ENCODE data around the gene TARBP1.
"Not testable (repeated sequence)": the region's sequence is repeated elsewhere in the genome, so short reads cannot be mapped to it uniquely, and the experiment has no call there.

TARBP1 gene

DNA sequence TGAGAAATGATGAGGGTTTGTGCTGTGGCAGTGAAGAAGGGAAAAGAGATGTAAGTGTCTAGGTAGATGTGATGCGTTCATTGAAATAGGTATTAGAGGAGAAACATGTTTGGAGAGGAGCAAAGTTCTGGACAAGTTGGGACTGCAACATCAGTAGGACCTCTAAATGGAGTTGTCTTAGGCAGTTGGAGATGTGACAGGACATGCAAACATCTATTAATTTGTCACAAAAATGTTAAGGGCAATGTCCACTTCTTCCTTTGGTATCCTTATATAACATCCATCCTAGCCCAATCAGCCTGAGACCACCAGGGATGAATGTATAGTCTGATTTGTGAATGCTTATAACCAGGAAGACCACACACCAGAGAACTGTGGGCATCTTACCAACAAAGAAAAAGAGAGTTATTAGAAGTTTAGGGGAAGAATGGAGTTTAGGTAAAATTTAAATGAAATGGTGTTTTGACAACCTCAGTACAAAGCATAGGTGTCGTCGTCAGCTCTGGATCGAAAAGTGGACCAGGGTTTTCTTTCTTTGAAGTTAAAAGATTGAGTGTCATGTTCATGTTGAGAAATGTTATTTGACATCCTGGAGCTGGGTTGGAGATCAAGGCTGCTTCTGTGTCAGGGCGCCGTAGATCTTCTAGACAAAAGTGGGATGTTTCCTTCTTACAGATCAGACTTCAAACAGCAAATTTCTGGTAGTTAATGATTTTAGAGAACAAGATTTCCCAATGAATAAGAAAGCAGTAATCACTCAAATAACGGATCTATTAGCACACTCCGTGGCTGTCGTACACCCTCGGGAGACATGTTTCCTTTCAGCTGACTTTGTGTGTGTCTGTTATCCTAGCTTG, 97.1 kb downstream of the TARBP1 start:
- no peak for DNase-seq

DNA sequence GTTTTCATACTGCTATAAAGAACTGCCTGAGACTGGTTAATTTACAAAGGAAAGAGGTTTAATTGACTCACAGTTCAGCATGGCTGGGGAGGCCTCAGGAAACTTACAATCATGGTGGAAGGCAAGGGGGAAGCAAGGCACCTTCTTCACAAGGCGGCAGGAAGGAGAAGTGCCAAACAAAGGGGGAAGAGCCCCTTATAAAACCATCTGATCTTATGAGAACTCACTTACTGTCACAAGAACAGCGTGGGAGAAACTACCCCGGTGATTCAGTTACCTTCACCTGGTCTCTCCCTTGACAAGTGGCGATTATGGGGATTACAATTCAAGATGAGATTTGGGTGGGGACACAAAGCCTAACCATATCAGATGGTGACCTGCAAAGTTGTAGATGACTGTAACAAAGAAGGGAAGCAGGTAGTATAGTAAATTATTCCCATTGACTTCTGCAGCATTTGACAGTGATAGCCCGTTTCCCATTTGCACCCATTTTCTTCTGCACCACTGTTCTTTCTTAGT, 99.3 kb downstream of the TARBP1 start:
- not testable (repeated sequence) for DNase-seq

DNA sequence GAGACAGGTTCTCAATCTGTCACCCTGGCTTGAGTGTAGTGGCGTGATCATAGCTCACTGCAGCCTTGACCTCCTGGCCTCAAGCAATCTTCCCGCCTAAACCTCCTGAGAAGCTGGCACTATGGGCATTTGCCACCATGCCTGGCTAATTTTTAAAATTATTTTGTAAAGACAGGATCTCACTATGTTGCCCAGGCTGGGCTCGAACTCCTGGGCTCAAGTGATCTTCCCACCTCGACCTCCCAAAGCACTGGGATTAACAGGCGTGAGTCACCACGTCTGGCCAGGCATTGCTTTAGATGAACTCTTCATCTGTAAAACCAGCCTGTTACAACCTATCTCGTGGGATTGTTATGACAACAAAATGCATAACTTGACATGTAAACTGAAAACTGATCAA, 103.3 kb downstream of the TARBP1 start:
- DNase-seq, result no peak

DNA sequence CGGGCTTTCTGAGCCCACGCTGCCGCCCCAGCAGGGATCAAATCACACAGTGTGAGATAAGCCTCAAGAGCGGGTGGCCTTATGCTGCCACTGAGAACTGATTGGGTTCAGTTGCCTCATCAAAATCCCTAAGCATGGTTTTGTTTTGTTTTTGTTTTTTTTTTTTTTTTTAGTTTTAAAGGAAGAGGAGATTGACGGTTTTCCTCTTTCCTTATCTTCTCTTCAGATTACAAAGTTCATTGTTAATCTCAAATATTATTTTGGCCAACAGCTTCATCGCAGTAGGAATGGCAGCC, 105.1 kb downstream of the TARBP1 start:
- DNase-seq, result no peak

- DNase-seq, result peak; percentile 85
Observed at GRCh38 chr1:234373064-234373958, 105.7 kb downstream of the TARBP1 start, which contains the start of gene COA6. Gene COA6, plus strand, starts transcription at chr1:234373456. Its CDS starts 11 bp downstream, at chr1:234373467.

GRCh38 chr1:234372011-234372757, 106.8 kb downstream of the TARBP1 start:
- no peak for DNase-seq

GRCh38 chr1:234371414-234371813, 107.6 kb downstream of the TARBP1 start:
- no peak for DNase-seq

DNA sequence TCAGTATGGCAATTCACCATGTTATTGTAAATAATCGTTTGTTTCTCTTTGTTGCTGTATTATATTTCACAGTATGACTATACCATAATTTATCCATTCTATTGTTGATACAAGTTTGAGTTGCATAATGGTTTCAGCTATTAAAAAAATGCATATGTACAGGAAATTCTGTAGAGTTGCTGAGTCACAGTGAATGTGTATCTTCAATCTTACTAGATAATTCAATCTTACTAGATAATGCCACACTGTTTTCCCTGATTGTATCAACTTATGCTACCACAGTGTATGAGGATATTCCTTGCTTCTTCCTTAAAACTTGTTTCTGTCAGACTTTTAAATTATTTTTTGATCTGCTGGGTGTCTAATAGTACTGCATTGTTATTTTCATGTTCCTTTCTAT, 109.2 kb downstream of the TARBP1 start:
- DNase-seq, result no peak

DNA sequence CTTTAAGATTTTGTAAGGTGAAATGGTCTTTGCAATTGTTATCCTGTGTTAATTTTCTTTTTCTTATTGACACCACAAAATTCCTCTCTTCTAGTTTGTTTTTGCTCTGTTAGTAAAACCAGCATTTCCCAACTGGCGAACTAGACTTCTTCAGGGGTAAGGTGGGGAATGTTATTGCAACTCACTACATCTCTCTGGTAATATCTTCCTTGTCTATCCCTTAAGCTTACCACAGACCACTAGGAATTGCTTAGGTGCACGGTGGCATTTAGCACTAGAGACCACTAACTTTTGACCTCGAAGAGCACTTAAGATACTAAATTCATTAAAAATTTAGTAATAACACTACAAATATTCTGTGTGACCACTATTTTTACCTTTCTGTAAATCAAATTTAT, 109.9 kb downstream of the TARBP1 start:
- DNase-seq, result no peak

GRCh38 chr1:234368320-234369032, 110.5 kb downstream of the TARBP1 start:
- no peak for DNase-seq

DNA sequence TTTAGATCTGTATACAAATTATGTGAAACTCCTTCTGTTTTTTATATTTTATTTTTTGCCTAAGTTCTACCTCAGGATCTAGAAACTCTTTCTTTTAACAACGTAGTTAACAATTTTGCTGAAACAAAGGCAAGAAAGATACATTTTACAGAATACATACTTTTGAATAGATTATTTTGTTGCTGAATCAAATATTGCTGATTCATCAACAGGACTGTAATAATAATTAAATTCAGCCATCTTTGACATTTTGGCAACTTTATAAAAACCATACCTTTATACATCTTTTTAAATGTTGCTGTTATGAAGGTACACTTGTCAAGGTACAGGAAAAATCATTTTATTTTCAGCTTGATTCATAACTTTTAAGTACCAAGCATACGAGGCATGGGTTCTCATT, 116.4 kb downstream of the TARBP1 start:
- no peak for DNase-seq

GRCh38 chr1:234361102-234361603, 117.8 kb downstream of the TARBP1 start:
- no peak for DNase-seq

DNA sequence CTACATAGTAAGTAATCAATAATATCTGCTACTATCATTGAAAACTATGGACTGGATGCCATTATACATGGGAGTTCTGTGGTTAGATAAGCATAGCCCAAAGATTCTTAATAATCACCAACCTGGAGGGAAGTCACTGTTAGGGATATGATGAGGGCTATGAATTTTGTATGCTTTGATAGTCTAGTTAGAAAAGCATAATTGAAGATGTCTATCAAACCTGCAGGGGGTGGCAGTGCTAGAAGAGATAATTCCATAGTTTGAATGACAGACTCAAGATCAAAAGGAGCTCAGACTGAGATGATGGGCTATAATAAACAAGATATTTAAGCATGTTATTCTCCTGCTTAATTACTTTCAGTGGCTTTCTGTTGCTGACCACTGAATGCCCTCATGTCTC, 121.1 kb downstream of the TARBP1 start:
- no peak for DNase-seq

DNA sequence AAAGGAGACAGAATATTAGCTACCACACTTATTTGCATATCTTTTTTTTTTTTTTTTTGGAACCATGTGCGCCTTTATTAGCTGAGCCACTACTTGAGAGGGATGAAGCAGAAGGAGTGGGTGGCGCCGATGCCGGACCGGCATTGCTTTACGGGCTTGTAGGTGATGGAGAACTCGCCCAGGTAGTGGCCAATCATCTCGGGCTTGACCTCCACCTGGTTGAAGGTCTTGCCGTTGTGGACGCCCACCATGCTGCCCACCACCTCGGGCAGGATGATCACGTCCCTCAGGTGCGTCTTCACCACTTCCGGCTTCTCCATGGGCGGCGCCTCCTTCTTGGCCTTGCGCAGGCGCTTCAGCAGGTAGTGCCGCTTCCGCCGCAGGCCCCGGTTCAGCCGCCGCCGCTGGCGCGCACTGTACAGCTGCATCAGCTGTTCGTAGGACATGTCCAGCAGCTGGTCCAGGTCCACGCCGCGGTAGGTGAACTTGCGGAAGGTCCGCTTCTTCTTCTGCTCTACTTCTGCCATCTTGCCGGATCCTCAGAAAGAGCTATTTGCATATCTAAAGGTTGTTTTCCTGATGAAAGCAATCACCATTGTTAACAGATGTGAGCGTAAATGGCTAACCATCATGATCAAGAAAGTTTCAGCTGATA, 122.2 kb downstream of the TARBP1 start:
- not testable (repeated sequence) for DNase-seq

- no peak for DNase-seq
Observed at GRCh38 chr1:234355782-234356510, 123.0 kb downstream of the TARBP1 start.

- DNase-seq, result no peak
Observed at GRCh38 chr1:234348964-234349363, 130.0 kb downstream of the TARBP1 start.

GRCh38 chr1:234345237-234345636, 133.7 kb downstream of the TARBP1 start:
- DNase-seq, result no peak

- DNase-seq, result no peak
Observed at GRCh38 chr1:234342774-234343173, 136.2 kb downstream of the TARBP1 start.

Measured in T1000 (cell line).